K562 treated with DMSO at 1 percent for 24 hours (cell line): ENCODE data around the gene SYAP1. TPM values are rescaled to one million over a fixed set of nuclear protein-coding genes. Genes with fewer than 3 reads are reported as not detected.

Experiments used
- total RNA-seq: library from RNA; unstranded; fragments of 300-600 nt; gene quantifications from 2 replicates; pipeline ENCODE4 v1.2.3, GENCODE V29; 2022; ENCODE audit warnings: low read depth; ENCODE audit not compliant: insufficient read depth

Gene SYAP1
- 15.8 and 17.2 TPM in 2 replicates for total RNA-seq

GRCh38 chrX:16719334-16720084 is at the start of gene SYAP1:
Gene SYAP1 (plus strand): TSS chrX:16719612. CDS start chrX:16719725, 113 bp downstream.

GRCh38 chrX:16712548-16713155 is 6.8 kb upstream of the SYAP1 start, which contains the start of gene CTPS2:
Gene CTPS2 (minus strand): TSS chrX:16712669. CDS start chrX:16702902, 9,767 bp downstream.

GRCh38 chrX:16786139-16786790 is 66.9 kb downstream of the SYAP1 start, which contains the start of gene TXLNG:
Gene TXLNG (plus strand): TSS chrX:16786466. CDS start chrX:16786488, 22 bp downstream.

Other genes starting within 250 kb of the SYAP1 start
- not detected in 2 replicates for gene S100G, start 69.5 kb upstream of the SYAP1 start, total RNA-seq
- gene CTPS2, start 6.9 kb upstream of the SYAP1 start, total RNA-seq, result 9.4 and 10.5 TPM in 2 replicates
- 9.5 and 11.0 TPM in 2 replicates for gene TXLNG, start 66.9 kb downstream of the SYAP1 start, total RNA-seq
- 95.6 and 105 TPM in 2 replicates for gene RBBP7, start 150.8 kb downstream of the SYAP1 start, total RNA-seq
- gene REPS2, start 227.0 kb downstream of the SYAP1 start, total RNA-seq, result 0.49 and 1.2 TPM in 2 replicates